HepG2 (cell line): ENCODE measurements around the gene ACACB. TPM values are rescaled to one million over a fixed set of nuclear protein-coding genes. Genes with fewer than 3 reads are reported as not detected.

Source experiments
- CC2D1A ChIP-seq: sonication (generic); formaldehyde crosslinking; IDR thresholded peaks from 2 replicates; pipeline ENCODE4 v1.8.1; 2023; ENCODE audit warnings: mild to moderate bottlenecking, missing genetic modification reagents
- ELF3 ChIP-seq: IDR thresholded peaks from 2 replicates; pipeline ENCODE4 v1.6.1; 2016; ENCODE audit warnings: missing genetic modification reagents, missing compliant biosample characterization
- EP300 ChIP-seq, 3 experiments: sonication (generic) in 1 of 3; formaldehyde crosslinking in 1 of 3; IDR thresholded peaks; 2 replicates each; pipeline versions ENCODE4 v1.5.1 to v1.6.1; 2011 to 2020; ENCODE audit warnings: low read depth in 2 of 3, low read length in 2 of 3, borderline replicate concordance in 1 of 3, improper control_type of control experiment in 1 of 3, mild to moderate bottlenecking in 1 of 3, missing genetic modification reagents in 1 of 3, moderate library complexity in 1 of 3
- FOXA3 ChIP-seq: IDR thresholded peaks from 2 replicates; pipeline ENCODE4 v1.6.1; 2016; ENCODE audit warnings: missing genetic modification reagents, missing compliant biosample characterization
- FOXK2 ChIP-seq: fragments of 450-650 bp; IDR thresholded peaks from 2 replicates; pipeline ENCODE4 v1.6.1; 2016
- GTF3A ChIP-seq: sonication (generic); formaldehyde crosslinking; conservative IDR thresholded peaks from 2 replicates; pipeline ENCODE4 v1.4.0; 2020; ENCODE audit warnings: mild to moderate bottlenecking, missing genetic modification reagents
- LCORL ChIP-seq, 2 experiments: fragments of 450-650 bp in 1 of 2; sonication (generic) in 1 of 2; formaldehyde crosslinking in 1 of 2; IDR thresholded peaks; 2 replicates each; pipeline versions ENCODE4 v1.5.0 to v1.6.1; 2017 to 2020; ENCODE audit warnings: antibody characterized with exemption in 1 of 2, missing genetic modification reagents in 1 of 2
- NCOA2 ChIP-seq: sonication (generic); formaldehyde crosslinking; IDR thresholded peaks from 2 replicates; pipeline ENCODE4 v1.8.0; 2022; ENCODE audit warnings: inconsistent platforms
- RARA ChIP-seq: IDR thresholded peaks from 2 replicates; pipeline ENCODE4 v1.6.1; 2016; ENCODE audit warnings: missing genetic modification reagents, missing compliant biosample characterization
- TOE1 ChIP-seq: sonication (generic); formaldehyde crosslinking; IDR thresholded peaks from 2 replicates; pipeline ENCODE4 v1.4.0; 2020; ENCODE audit warnings: mild to moderate bottlenecking, missing genetic modification reagents
- ZKSCAN5 ChIP-seq: sonication (generic); formaldehyde crosslinking; IDR thresholded peaks from 2 replicates; pipeline ENCODE4 v1.5.1; 2020; ENCODE audit warnings: mild to moderate bottlenecking, missing genetic modification reagents
- ZNF138 ChIP-seq: sonication (generic); formaldehyde crosslinking; IDR thresholded peaks from 2 replicates; pipeline ENCODE4 v1.5.0; 2020; ENCODE audit warnings: mild to moderate bottlenecking, low read depth, missing genetic modification reagents
- ZNF768 ChIP-seq: sonication (generic); formaldehyde crosslinking; IDR thresholded peaks from 2 replicates; pipeline ENCODE4 v1.4.0; 2020; ENCODE audit warnings: missing genetic modification reagents
- polyA plus RNA-seq, 8 experiments: library from polyadenylated mRNA; depleted of rRNA in 3 of 8; stranded (reverse) in 7 of 8; unstranded in 1 of 8; fragments of >200 nt; fragmentation: Illumina TruSeq in 4 of 8; extraction: Trizol in 4 of 8; gene quantifications; 2 replicates each; pipeline versions ENCODE4 v1.2.1 to v1.2.3, GENCODE V29; 2011 to 2016; ENCODE audit warnings: low read depth in 4 of 8, missing spikeins in 1 of 8, mixed read lengths in 1 of 8; ENCODE audit not compliant: insufficient read depth in 1 of 8
- total RNA-seq, 5 experiments: library from RNA; depleted of rRNA; stranded (reverse); fragments of >200 nt; fragmentation: Illumina TruSeq; extraction: Trizol; gene quantifications; 2 replicates each; pipeline ENCODE4 v1.2.3, GENCODE V29; 2016; ENCODE audit warnings: low read depth in 1 of 5
- TF ChIP-seq, protein P1 (sequence below): sonication (generic); formaldehyde crosslinking; IDR thresholded peaks from 2 replicates; pipeline ENCODE4 v1.4.0; 2020; ENCODE audit warnings: missing genetic modification reagents
- TF ChIP-seq, protein P2 (sequence below): IDR thresholded peaks from 2 replicates; pipeline ENCODE4 v1.6.1; 2016; ENCODE audit warnings: low read depth
- TF ChIP-seq, protein P3 (sequence below): sonication (generic); formaldehyde crosslinking; IDR thresholded peaks from 2 replicates; pipeline ENCODE4 v1.4.0; 2020; ENCODE audit warnings: missing genetic modification reagents, borderline replicate concordance
- TF ChIP-seq, protein P4 (sequence below): sonication (generic); formaldehyde crosslinking; IDR thresholded peaks from 2 replicates; pipeline ENCODE4 v1.4.0; 2020; ENCODE audit warnings: missing genetic modification reagents
- TF ChIP-seq, protein P5 (sequence below): sonication (generic); IDR thresholded peaks from 2 replicates; pipeline ENCODE4 v1.6.1; 2016; ENCODE audit warnings: low read depth, borderline replicate concordance
- TF ChIP-seq, protein P6 (sequence below), 2 experiments: fragments of 450-650 bp in 1 of 2; sonication (generic) in 1 of 2; formaldehyde crosslinking; IDR thresholded peaks; 2 replicates each; pipeline versions ENCODE4 v1.5.0 to v1.8.0; 2020 to 2022; ENCODE audit warnings: mild to moderate bottlenecking in 1 of 2, missing genetic modification reagents in 1 of 2
- TF ChIP-seq, protein P7 (sequence below): sonication (generic); formaldehyde crosslinking; IDR thresholded peaks from 2 replicates; pipeline ENCODE4 v1.8.0; 2022; ENCODE audit warnings: missing genetic modification reagents, low read depth, mild to moderate bottlenecking, borderline replicate concordance

Gene ACACB
- total and polyA plus RNA-seq, 2 of the 13 experiments (the other 11 are each of a cell fraction or from before 2014, with no cell fraction given) = 6.2 to 8.6 TPM

DNA sequence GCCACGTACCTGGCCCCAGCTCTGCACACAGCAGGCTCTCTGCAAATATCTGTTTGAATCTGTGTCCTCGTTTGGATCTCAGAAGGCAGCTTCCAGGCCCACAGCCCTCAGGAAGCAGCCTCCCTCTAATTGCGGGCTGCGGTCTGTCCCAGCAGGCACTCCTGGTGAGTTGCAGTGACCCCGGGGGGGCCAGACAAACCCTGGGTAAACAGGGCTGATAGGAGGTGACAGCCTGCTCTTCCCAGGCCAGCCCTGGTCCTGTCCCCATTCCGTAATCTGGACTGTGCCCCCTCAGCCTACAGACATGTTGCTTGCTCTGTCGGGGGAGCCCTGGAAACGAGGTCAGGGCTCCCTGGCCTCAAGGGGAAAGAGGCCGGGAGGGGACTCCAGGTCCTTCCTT, 190.7 kb downstream of the ACACB start (continued):
- TF ChIP-seq, protein P1, sequence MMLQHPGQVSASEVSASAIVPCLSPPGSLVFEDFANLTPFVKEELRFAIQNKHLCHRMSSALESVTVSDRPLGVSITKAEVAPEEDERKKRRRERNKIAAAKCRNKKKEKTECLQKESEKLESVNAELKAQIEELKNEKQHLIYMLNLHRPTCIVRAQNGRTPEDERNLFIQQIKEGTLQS (CRISPR knock-in tag) = no peak
- no peak for TF ChIP-seq ZNF138 (CRISPR knock-in tag)
- TF ChIP-seq, protein P2, sequence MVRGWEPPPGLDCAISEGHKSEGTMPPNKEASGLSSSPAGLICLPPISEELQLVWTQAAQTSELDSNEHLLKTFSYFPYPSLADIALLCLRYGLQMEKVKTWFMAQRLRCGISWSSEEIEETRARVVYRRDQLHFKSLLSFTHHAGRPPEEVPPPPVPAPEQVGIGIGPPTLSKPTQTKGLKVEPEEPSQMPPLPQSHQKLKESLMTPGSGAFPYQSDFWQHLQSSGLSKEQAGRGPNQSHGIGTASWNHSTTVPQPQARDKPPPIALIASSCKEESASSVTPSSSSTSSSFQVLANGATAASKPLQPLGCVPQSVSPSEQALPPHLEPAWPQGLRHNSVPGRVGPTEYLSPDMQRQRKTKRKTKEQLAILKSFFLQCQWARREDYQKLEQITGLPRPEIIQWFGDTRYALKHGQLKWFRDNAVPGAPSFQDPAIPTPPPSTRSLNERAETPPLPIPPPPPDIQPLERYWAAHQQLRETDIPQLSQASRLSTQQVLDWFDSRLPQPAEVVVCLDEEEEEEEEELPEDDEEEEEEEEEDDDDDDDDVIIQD (CRISPR knock-in tag) = no peak
- TF ChIP-seq LCORL (IDR thresholded peaks at IDR 0.05) = no peak
- TF ChIP-seq LCORL (CRISPR knock-in tag; IDR thresholded peaks at IDR 0.05) = peak; percentile 96
- TF ChIP-seq, protein P3, sequence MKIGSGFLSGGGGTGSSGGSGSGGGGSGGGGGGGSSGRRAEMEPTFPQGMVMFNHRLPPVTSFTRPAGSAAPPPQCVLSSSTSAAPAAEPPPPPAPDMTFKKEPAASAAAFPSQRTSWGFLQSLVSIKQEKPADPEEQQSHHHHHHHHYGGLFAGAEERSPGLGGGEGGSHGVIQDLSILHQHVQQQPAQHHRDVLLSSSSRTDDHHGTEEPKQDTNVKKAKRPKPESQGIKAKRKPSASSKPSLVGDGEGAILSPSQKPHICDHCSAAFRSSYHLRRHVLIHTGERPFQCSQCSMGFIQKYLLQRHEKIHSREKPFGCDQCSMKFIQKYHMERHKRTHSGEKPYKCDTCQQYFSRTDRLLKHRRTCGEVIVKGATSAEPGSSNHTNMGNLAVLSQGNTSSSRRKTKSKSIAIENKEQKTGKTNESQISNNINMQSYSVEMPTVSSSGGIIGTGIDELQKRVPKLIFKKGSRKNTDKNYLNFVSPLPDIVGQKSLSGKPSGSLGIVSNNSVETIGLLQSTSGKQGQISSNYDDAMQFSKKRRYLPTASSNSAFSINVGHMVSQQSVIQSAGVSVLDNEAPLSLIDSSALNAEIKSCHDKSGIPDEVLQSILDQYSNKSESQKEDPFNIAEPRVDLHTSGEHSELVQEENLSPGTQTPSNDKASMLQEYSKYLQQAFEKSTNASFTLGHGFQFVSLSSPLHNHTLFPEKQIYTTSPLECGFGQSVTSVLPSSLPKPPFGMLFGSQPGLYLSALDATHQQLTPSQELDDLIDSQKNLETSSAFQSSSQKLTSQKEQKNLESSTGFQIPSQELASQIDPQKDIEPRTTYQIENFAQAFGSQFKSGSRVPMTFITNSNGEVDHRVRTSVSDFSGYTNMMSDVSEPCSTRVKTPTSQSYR = no peak
- TF ChIP-seq EP300 (IDR thresholded peaks at IDR 0.05; ENCODE audit: low read depth in 2 of 2, low read length in 2 of 2) = peak in 1 of 2 experiments; percentile 53; a peak in 1 of 4 replicates
- no peak; the same call in 1 of the 2 replicates for TF ChIP-seq EP300 (CRISPR knock-in tag; IDR thresholded peaks at IDR 0.05; ENCODE audit: borderline replicate concordance)
- peak; percentile 72 for TF ChIP-seq RARA (CRISPR knock-in tag)
- TF ChIP-seq ZKSCAN5 (CRISPR knock-in tag) = peak; percentile 91; the same call in 1 of the 2 replicates
- TF ChIP-seq NCOA2 (CRISPR knock-in tag) = 0 out of 2 replicates have a peak, but pooled peaks have one; percentile 30
- peak; percentile 91 for TF ChIP-seq FOXA3 (CRISPR knock-in tag)
- 0 out of 2 replicates have a peak, but pooled peaks have one; percentile 16 for TF ChIP-seq ZNF768 (CRISPR knock-in tag)
- TF ChIP-seq, protein P4, sequence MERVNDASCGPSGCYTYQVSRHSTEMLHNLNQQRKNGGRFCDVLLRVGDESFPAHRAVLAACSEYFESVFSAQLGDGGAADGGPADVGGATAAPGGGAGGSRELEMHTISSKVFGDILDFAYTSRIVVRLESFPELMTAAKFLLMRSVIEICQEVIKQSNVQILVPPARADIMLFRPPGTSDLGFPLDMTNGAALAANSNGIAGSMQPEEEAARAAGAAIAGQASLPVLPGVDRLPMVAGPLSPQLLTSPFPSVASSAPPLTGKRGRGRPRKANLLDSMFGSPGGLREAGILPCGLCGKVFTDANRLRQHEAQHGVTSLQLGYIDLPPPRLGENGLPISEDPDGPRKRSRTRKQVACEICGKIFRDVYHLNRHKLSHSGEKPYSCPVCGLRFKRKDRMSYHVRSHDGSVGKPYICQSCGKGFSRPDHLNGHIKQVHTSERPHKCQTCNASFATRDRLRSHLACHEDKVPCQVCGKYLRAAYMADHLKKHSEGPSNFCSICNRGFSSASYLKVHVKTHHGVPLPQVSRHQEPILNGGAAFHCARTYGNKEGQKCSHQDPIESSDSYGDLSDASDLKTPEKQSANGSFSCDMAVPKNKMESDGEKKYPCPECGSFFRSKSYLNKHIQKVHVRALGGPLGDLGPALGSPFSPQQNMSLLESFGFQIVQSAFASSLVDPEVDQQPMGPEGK (CRISPR knock-in tag) = peak; percentile 98
- no peak for TF ChIP-seq CC2D1A
- 0 out of 2 replicates have a peak, but pooled peaks have one; percentile 21 for TF ChIP-seq ELF3 (CRISPR knock-in tag)
- TF ChIP-seq GTF3A = no peak
- TF ChIP-seq, protein P5, sequence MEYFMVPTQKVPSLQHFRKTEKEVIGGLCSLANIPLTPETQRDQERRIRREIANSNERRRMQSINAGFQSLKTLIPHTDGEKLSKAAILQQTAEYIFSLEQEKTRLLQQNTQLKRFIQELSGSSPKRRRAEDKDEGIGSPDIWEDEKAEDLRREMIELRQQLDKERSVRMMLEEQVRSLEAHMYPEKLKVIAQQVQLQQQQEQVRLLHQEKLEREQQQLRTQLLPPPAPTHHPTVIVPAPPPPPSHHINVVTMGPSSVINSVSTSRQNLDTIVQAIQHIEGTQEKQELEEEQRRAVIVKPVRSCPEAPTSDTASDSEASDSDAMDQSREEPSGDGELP = peak; percentile 24; the same call in 1 of the 2 replicates
- TF ChIP-seq FOXK2 = 0 out of 2 replicates have a peak, but pooled peaks have one; percentile 20
- TF ChIP-seq, protein P6, sequence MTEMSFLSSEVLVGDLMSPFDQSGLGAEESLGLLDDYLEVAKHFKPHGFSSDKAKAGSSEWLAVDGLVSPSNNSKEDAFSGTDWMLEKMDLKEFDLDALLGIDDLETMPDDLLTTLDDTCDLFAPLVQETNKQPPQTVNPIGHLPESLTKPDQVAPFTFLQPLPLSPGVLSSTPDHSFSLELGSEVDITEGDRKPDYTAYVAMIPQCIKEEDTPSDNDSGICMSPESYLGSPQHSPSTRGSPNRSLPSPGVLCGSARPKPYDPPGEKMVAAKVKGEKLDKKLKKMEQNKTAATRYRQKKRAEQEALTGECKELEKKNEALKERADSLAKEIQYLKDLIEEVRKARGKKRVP (CRISPR knock-in tag; IDR thresholded peaks at IDR 0.05) = 0 out of 4 replicates have a peak, but pooled peaks of 1 of the 2 experiments have one; percentile 29
- TF ChIP-seq TOE1 (CRISPR knock-in tag) = no peak
- TF ChIP-seq, protein P7, sequence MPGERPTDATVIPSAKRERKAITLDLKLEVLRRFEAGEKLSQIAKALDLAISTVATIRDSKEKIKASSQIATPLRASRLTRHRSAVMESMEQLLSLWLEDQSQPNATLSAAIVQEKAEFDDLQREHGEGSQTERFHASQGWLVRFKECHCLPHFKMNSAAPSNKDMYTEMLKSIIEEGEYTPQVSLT (CRISPR knock-in tag) = no peak
